GM12801 (cell line): ENCODE results near the gene RPS8.

Source experiments
- TF ChIP-seq, protein P1 (sequence below): IDR thresholded peaks from one replicate; pipeline ENCODE4 v1.5.1; 2011; ENCODE audit warnings: control low read depth; ENCODE audit not compliant: insufficient read length; ENCODE audit errors: extremely low read depth

The RPS8 gene

DNA sequence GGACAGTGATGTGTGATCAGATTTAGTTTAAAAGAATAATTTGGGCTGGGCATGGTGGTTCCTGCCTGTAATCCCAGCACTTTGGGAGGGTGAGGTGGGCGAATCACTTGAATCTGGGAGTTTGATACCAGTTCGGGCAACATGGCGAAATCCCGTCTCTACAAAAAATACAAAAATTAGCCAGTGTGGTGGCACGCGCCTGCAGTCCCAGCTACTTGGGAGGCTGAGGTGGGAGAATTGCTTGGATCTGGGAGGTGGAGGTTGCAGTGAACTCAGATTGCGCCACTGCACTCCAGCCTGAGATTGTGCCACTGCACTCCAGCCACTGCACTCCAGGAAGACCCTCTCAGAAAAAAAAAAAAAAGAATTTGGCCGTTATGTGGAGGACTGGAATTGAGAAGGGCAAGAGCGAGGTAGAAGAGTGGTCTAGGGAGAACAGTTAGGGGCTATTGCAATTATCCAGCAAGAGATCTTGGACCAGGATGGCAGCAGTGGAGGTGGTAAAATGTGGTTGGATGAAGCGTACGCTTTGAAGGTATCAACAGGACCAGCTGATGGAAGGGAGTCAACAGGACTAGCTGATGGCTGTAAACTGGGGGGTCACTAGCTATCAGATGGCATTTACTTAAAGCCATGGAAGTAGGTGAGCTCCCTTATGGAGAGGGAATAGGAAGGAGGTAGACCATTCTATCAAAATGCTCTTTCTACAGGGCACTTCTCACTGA lies 42.6 kb downstream of the RPS8 start:
- TF ChIP-seq, protein P1, sequence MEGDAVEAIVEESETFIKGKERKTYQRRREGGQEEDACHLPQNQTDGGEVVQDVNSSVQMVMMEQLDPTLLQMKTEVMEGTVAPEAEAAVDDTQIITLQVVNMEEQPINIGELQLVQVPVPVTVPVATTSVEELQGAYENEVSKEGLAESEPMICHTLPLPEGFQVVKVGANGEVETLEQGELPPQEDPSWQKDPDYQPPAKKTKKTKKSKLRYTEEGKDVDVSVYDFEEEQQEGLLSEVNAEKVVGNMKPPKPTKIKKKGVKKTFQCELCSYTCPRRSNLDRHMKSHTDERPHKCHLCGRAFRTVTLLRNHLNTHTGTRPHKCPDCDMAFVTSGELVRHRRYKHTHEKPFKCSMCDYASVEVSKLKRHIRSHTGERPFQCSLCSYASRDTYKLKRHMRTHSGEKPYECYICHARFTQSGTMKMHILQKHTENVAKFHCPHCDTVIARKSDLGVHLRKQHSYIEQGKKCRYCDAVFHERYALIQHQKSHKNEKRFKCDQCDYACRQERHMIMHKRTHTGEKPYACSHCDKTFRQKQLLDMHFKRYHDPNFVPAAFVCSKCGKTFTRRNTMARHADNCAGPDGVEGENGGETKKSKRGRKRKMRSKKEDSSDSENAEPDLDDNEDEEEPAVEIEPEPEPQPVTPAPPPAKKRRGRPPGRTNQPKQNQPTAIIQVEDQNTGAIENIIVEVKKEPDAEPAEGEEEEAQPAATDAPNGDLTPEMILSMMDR, result no peak

DNA sequence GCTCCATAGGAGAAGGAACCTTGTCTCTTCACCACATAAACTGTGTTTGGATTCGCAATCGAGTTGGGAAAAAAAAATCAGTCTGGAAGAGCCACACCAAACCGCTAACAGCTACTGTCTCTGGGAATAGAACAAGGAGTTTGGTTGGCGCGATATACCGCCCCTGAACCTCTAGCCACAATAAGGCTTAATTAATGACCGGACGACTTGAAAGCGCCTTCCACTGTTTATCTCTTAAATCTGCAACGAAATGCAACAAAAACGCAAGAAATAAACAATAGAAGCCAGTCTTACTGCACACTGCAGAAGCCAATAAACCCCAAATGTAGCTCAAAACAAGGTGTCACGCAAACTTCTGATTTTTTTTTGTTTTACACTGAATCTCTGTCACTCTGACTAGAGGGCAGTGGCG lies 43.9 kb downstream of the RPS8 start:
- TF ChIP-seq, protein P1, result no peak

DNA sequence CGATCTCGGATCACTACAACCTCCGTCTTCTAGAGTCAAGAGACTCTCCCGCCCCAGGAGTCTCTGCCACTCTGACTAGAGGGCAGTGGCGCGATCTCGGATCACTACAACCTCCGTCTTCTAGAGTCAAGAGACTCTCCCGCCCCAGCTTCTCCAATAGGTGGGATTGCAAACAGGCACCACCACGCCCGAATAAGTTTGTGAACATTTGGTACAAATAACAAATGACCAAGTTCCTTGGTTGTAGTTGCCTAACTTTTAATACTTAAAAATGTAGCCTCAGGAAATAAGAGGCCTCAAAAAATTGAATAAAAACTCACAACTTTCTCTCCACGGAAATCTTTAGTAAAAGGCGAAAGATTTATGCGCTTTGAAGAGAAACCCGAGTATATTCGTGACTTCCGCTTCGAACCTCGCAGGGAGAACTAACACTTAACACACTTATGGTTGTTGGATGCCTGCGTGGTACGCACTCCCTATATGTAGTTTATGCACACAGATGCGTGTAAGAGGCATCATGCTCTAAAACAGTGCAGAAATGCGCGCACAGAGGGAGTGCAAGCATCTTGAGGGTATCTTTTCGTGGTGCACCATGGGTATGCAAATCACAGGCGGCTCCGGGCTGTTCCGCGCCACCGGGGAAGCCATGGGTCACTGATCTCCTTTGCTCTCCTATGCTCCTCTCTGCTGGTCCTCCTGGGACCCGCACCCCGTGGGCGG lies 44.4 kb downstream of the RPS8 start:
- TF ChIP-seq, protein P1, result no peak

DNA sequence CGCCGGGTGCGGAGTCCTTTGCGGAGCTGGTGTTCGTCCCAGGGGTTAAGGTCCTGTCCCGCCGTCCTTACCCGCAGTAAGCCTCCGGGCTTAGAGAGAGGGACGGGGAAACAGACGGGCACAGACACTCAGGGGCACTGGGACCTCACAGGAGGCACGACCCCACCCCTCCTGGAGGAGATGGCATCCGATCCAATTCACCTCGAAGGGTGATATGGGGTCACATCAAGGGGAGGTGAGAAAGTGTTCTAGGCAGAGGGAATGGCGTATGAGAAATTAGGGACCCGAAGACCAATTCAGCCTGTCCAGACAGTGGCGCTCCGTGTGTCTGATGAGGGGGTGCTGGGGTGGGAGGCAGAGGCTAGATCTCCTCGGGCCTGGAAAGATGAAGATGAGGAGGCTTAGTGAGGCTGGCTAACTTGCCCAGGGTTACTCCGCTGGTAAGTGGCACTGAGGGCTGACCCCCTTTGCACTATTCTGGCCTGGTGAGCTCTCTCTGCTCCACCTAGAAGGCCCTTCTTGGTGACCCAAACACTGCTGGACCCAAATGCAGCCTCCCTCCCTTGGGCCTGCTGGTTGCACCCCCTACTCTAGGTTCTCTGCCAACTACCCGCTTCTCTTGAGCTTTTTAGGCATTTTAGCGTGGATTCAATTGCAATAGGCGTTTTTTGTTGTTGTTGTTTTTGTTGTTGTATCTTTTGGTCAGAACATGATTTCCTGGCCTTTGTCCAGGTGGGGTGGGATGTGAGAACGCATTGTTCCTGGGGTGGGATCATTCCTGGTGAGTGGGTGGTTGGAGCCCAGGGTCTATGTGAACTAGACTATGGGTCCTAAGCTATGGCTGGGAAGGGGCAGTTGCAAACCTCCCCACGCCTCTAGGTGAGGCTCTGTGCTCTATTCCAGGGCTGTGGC lies 45.2 kb downstream of the RPS8 start:
- TF ChIP-seq, protein P1, result no peak

DNA sequence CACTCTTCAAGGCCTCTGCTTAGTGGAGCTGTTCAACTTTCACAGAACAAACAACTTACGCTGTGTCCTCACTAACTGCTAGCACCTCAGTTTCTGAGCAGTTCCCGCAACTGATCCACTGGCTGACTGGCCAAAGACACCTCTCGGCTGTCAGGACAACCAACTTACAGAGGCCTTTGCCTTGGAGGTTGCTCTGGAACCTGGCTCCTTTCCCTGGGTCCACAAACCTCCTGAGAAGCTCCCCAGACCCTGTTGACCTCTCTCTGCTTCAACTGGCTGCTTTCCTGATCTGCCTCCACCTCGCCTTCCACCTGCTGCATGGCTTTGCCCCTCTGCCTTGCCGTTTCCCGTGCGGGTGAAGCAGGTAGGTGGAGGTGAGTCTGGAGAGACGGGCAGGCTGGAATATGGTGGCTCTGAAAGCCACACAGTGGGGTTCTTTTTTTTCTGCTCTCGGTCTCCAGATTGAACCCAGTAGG lies 45.9 kb downstream of the RPS8 start:
- TF ChIP-seq, protein P1, result no peak

DNA sequence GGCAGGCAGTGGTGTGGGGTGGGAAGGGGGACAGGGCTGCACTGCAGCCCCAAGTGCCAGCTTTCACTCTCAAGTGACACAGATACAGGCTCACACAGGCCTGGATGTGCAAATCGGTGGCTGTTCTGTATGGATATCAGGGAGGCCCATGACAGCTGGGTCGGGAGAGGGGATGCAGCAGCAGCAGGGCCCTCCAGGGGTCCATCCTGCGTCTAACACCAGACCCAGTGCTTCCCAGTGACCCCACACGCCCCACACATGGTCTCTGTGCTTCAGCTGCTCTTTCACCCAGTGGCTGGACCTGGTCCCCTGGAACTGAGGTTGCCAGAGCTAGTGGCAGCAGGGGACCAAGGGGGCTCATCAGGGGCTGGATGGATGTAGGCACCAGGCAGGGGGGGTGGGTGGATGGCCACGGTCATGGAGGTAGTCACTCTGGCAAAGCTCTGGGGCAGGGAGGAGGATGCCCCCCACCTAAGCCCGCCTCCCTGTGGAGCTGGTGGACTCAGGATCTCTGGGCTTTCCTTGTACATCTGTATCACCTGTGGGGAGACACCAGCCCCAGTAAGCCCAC lies 46.9 kb downstream of the RPS8 start:
- TF ChIP-seq, protein P1, result no peak
